Renal cortex interstitium (tissue), 15 donors: ENCODE data around the gene CPNE8. TPM values are rescaled to one million over a fixed set of nuclear protein-coding genes. Genes with fewer than 3 reads are reported as not detected.
A peak's percentile ranks its signal among the peaks of the same experiment; 100 is the strongest.

Source experiments
- DNase-seq, 11 donors: peaks; one replicate each; pipeline ENCODE4 v3.0.0-alpha.2; 2013; ENCODE audit warnings: low read depth in 9 of 11, low spot score in 4 of 11; ENCODE audit errors: extremely low read depth in 1 of 11
- long read RNA-seq, 16 experiments: transcript quantifications; one replicate each; lab custom pipeline, GENCODE V29; 2026
- polyA plus RNA-seq, 3 donors: library from polyadenylated mRNA; unstranded; fragments of 120-200 nt; gene quantifications; one replicate each; pipeline ENCODE4 v1.2.1, GENCODE V29; 2013; ENCODE audit not compliant: insufficient read length in 3 of 3

The CPNE8 gene
- polyA plus RNA-seq, result 10 to 100 TPM; 10.3 to 23.9 (median 14.6) TPM
- long read RNA-seq, donor 1, partial matches to known transcripts, result 0 of 2 reads
- long read RNA-seq, donor 1, other reads (novel, unspliced or antisense), result 0 of 2 reads
- long read RNA-seq, donor 2, partial matches to known transcripts, result 0 of 4 reads
- long read RNA-seq, donor 2, other reads (novel, unspliced or antisense), result 0 of 4 reads
- long read RNA-seq, donor 3, partial matches to known transcripts, result 0 of 1 reads
- long read RNA-seq, donor 3, other reads (novel, unspliced or antisense), result 0 of 1 reads
- long read RNA-seq, donor 4, result 0 reads
- long read RNA-seq, donor 5, result 0 reads
- long read RNA-seq, donor 6, partial matches to known transcripts, result 0 of 2 reads
- long read RNA-seq, donor 6, other reads (novel, unspliced or antisense), result 0 of 2 reads
- long read RNA-seq, donor 7, partial matches to known transcripts, result 0 of 2 reads
- long read RNA-seq, donor 7, other reads (novel, unspliced or antisense), result 0 of 2 reads
- long read RNA-seq, donor 8, result 0 reads
- long read RNA-seq, donor 9, partial matches to known transcripts, result 0 of 1 reads
- long read RNA-seq, donor 9, other reads (novel, unspliced or antisense), result 0 of 1 reads
- long read RNA-seq, donor 10, partial matches to known transcripts, result 0 of 1 reads
- long read RNA-seq, donor 10, other reads (novel, unspliced or antisense), result 0 of 1 reads
- long read RNA-seq, donor 11, partial matches to known transcripts, result 0 of 1 reads
- long read RNA-seq, donor 11, other reads (novel, unspliced or antisense), result 0 of 1 reads
- long read RNA-seq, donor 12, result 0 reads
- long read RNA-seq, donor 13, result 0 reads
- long read RNA-seq, donor 14, result 0 reads
- long read RNA-seq, donor 15, result 0 reads
- long read RNA-seq, donor 16, partial matches to known transcripts, result 10 of 14 reads
- long read RNA-seq, donor 16, other reads (novel, unspliced or antisense), result 0 of 14 reads

DNA sequence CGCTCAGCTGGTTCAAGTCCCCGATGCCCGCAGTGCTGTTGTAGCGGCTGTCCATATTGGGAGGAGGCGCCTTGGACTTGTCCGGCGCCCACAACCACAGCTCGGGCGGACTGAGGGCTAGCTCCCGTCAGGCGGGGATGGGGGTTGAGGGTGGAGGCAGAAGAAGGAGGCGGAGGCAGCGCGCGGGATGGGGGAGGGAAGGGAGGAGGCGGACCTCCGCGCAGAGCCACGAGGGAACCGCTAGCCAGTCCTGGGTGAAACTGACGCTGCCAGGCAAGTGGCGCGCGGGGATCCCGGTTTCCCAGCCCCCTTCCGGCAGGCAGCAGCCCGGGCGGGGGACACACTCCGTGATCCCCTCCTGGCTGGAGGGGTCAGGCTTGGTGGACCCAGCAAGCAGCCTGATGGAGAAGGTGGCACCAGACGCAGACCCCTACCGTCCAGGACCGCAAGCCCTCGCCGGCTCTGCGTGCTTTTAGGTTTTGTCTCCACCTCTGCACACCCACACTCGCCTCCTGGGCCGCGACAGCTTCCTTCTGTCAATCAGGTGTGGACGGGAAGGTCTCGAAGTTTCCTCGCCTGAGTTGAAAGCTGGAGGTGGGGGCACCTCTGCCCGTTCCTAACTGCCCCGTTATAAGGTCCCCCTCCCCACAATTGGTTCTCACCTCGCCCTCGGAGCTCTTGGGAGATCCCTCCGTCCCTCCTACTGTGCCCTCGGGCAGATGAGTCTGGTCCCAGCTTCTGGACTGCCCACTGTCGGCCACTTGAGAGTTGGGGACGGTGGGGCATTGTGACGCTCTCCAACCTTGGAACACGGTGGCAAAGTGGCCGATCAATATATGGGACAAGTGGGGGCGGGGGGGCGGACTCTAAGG lies at the start of gene CPNE8:
Gene CPNE8, minus strand, starts transcription at position 112 of the 872 bp plus-strand sequence. Its CDS starts 57 bp downstream, at position 55.
- peak in 8 of 11 donors; percentile 18 to 36 (median 25) for DNase-seq

DNA sequence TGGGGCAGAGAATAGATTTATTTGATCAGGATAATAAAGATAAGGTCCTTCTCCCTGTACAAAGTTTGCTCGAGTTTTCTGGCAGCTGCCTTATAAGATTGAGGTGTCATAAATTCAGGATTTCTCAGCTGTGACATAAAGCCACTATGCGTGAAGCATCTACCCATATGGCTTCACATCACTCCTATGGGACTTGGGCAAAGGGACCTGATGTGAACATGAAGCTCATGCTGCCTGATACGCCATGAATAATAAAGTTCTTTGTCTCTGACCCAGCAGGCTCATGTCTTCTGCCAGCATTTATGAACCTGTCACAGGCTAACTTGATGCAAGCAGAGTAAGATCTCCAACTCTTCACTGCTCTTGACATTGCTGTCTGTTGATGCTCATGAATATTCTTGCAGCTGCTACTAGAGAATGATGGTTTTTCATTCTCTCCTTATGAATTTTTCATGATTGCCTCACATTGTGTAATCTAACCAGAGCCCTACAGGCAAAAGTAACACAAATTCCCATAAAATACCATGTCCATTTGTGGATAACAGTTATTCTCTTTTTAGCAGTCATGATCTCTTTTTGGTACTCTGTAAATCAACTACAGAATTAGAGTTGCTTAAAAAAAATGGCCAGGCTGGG lies 49.0 kb upstream of the CPNE8 start:
- DNase-seq, result no peak

DNA sequence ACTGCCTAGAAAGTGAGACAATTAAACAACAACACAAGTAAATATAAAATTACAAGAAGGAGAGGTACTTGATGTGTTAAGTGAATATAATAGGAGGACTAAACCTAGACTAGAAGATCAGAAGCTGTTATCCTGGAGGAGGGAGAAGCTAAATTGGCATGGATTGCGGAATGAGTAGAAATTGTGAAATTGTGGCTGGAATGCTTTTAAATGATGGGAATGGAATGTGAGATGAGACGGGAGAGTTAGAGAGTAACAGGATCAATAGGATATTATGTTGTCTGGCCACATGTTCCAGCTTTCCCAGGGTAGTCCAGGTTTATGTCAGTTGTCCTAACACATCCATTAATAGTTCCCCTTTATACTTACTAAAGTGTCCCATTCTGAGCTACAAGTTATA lies 44.0 kb upstream of the CPNE8 start:
- DNase-seq, result no peak

DNA sequence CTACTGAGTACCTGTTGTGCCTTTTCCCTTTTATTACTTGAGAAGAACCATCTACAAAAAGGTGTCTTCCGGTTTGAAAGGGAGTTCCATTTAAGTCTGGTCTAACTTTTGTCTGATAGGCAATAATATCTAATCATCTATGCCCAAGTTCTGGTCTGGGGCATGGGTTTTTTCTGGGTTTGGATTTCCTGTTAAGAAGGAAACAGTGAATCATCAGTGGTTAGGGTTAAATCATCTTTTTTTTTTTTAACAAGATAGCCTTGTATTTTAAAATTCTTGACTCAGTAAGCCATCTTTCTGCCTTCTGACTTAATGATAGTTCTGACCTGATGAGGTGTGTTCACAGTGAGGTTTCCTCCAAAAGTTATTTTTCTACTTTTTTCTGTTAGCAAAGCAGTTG lies 29.3 kb upstream of the CPNE8 start:
- no peak for DNase-seq

DNA sequence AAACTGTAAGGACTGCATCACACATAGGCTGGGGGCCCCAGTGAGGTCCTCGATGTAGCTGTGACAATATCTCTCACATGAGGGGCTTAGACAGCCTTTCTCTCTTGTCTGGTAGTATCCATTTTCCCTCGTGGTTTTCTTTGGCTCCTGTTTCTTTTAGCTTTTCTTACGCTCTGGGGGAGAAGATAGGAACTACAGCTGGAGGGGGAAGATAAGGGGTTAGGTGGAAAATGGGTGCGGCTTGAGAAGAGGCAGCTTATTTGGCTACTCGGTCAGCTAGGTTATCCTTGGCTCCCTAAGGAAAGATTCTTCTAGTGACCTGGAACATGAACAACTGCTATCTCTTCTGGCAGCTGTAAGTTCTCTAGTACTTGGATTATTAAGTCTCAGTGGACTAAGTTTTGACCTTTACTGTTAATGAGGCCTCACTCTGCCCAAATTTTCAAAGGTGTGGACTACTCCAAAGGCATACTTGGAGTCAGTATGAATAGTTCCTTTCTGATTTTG lies 28.7 kb upstream of the CPNE8 start:
- DNase-seq, result no peak

DNA sequence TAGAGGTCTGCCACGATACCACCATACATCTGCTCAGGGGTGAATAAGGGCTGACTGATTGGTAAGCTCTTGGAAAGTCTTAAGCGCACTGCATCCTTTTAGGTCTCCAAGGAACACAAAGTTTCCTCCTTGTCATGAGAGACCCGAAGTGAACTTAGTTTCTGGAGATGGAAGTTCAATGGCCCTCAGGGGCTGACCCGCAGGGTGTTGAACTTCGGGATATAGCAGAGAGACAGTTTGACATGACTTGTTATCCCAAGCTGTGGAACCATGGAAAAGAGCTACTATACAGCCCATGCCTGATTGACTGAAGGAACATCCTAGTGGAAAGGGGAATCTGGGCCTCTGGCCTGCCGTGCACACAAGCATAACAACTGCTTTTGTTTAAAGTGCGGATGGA lies 26.9 kb upstream of the CPNE8 start:
- DNase-seq, result no peak

DNA sequence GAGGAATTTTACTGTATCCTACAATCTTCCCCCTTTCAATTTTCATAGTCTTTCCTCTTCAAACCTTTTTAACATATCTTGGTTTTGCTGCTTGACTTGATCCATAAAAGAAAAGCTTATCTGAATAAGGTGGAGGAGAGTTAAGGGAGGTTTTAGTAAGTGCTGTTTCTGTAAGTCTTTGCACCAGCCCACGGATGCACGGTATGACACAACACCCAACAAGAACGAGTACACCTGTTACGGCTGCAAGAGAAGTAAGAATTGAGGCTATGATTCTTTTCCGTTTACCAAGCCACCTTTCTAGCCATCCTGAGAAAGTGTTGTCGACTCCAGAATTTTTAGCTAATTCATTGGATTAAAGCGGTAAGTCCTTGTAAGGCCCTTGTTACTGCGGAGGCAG lies 26.1 kb upstream of the CPNE8 start:
- no peak for DNase-seq

DNA sequence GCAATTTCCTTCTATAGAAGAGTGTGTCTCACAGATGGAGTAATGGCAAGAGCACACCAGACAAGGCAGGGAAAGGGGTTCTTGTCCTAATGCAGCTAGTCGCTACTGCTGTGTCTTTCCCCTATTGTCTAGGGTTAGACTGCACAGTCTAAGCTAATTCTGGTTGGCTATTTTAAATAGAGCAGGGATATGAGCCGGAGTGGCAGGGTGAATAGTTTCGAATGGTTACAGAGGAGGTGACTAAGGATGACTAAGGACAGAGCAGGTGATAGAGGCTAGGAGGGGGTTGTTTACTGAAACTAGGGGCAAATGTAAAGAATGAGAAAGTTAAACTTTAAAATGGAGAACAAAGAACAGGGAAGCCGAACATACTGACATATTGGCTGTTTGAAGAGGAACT lies 25.6 kb upstream of the CPNE8 start:
- DNase-seq, result no peak

DNA sequence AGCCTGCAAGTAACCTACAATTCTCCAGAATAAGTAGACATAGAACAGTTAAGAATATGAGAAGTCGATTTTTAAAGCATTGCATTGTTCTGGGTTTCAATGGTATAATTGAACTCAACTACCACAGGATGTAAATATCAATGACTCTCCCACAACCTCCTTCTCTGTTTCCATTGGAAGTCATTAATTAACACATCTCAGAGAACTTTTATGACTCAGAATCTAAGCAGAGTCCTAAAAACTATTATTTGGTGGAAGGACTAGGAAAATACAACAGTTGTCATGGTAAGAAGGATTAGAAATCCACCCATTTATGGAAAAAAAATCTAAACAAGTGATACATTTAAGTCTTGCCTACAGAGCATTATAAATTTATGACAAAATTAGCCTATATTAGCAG lies 21.1 kb upstream of the CPNE8 start:
- DNase-seq, result no peak

DNA sequence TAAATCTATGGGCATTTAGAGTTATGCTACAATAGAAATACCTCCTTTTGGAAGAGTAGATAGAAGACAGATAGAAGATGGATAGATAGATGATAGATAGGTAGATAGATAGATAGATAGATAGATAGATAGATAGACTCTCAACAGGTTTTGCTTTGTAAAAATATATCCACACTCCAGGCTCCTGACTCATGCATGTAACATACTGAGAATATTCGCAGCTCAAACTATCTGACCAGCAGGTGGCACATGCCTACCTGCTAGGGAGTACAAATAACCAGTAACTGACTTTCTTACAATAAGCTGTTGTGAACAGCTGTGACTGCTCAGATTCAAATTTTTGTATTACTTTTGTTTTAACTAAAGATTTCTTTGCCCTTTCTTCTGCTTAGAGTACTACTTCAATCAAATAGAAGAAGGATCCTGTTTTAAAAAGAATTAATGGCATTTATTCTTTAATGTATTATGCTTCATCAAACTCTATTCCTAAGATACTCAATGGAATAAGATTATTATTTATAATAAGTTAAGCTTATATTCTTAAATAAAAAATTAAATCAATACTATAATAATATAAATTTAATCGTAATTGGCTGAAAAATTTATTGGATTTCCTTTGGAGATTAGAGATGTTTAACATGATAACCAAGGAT lies 15.8 kb upstream of the CPNE8 start:
- DNase-seq, result peak in 8 of 11 donors; percentile 10 to 50 (median 23)

DNA sequence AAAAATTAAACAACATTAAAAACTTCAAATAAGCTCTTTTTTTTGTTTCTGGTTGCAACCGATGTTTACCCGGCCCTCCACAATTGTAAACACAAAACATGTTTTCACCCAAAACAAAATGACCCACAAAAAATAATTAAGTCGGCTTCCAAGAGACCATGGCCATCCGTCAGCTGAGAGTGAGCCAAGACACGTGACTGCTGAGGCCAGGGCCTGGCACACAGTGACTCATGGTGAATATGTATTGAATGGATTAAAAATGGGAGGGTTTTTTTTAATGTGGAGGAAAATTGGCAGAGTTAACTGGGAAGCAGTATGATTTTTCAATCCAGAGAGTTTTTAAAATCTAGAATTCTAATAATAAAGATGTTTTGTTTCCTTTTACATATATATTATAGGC lies 13.8 kb upstream of the CPNE8 start:
- no peak for DNase-seq

DNA sequence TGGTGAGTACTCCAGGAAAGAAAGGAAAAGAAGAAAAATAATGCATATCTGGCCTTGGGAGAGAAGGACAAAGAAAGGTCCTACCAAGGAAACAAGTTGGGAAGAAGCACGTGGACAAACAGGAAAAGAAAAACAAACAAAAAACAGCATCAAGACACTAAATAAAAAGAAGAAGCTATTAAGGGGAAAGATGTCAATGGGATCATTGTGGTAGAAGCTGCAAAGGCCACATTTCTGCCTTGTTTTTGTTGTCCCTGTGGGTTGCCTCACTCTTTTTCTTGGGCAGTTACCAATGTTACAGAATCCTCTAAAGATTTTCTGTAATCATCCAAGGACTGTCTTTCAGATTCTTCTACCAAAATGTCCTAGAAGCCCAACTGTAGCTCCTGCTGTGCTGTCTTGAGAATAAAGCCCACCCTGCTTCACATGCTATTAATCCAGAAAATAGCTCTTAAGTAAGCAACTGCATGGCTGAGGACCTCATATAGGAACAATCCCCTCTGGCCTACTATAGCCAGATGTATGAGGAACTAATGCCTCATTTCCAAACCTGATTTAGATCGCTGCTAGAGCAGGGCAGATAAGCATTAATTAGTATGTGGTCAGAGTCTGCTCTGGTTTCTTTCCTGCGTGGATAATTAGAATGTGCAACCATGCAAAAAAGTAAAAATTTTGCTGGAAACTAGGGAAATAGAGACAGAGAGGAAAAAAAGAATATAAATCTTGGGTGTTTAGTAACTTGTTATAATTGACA lies 10.2 kb upstream of the CPNE8 start:
- DNase-seq, result no peak

DNA sequence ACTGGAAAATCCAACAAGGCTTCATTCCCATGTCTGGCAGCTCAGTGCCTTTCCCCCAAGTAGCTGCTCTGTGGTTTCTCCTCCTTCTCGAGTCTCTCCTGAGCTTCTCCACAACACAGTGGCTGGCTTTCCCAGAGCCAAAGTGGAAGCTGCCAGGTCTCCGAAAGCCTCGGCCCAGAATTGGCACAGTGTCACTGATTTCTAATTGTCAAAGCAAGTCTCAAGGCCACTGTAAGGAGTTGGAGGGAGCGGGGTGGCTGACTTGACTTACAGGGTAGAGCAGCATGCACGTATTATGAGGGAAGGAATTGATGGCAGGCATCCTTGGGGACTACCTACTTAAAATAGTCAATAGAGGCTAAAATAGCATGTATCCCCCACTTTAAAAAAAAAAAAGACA lies 6.7 kb upstream of the CPNE8 start:
- DNase-seq, result no peak

DNA sequence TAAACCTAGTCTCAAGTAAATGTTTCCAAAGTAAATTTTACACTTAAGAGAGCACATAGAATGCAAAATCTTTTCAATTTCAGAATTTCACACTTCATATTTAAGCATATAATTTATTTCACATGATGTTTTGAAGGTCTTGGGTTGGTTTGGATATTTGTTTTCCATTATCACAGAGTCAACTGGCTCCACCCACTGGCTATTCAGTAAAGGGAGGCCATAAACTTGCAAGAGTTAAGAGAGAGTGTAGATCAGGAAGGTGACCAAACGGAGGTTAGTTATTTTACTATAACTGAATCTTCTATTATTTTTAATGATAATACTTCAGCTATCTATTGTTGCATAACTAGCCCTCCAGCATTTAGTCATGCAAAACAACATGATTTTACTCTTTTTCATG lies 6.2 kb upstream of the CPNE8 start:
- DNase-seq, result no peak

DNA sequence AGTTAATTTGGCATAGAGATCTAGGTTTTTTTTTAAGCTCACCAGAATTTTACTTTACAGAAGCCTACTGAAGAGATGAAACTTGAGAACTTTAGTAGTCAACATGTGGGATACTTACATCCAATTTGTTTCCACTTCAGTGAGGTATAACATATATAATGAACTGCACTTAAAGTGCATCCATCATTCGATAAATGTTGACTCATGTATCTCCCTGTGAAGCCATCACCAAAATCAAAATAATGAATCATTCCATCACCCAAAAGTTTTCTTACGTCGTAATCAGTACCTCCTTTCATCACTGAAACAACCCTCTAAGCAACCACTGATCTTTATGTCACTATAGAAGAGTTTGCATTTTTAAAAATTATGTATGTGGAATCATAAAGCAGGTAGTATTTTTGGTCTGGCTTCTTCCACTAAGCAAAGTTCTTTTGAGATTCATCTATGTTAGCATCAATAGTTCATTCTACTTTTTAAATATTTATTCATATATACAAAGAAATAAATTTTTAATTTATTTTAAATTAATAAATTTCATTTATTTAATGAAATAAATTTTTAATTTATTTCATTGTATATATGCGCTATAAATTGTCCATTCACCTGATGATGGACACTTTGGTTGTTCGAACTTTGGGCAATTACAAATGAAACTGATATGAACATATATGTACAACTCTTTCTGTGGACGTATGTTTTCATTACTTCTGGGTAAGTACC lies 2.0 kb upstream of the CPNE8 start:
- DNase-seq, result no peak

DNA sequence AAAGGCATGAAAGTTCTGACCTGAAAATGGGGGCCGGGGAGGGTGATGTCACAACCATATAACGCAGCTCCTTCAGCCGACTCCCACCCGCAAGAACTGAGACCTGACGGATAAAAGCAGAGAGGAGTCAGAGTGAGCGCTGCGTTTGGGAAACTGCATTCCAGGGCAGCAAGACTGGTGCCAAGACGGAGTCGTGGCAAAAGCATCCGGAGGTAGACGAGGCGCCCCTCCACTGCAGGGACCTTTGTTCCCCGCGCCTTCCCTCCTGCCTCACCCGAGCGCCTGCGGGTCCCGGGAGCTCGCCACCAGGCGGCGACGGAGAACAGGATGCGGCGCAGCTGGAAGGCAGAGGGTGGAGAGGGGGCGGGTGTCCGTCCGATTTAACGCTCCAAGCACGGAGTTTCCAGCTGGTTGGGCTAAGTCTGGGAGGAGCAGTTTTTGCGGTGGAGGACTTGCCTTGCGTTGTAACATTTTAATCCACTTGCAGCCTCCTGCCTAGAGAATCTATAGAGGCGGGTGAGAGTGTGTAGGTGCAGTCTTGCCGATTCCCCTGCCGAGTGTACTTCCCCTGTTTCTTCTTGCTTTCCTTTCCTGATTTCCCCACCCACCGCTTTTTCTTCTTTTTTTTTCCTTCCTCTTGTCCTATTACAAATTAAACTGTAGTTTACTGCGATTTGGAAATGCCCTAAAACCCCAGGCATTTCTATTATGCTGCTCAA lies 1.2 kb upstream of the CPNE8 start:
- DNase-seq, result peak; percentile 69 to 89 (median 83)
